HCT116 (cell line): ENCODE data around the gene ITPR1. TPM values are rescaled to one million over a fixed set of nuclear protein-coding genes. Genes with fewer than 3 reads are reported as not detected.

Experiments
- ATAC-seq: fragments of 200-7000 bp; cut with Tn5 transposase; 2 replicates; pipeline ENCODE4 v1.9.1; 2020; ENCODE audit warnings: mild to moderate bottlenecking, moderate library complexity
- BruUV-seq: library from RNA; stranded (reverse); fragments of 400-500 nt; replicated peaks from 2 replicates; lab custom pipeline; 2021; lab: Mats Ljungman, UMichigan
- CTCF ChIA-PET: fragments of 300-600 bp; sonication (Branson Sonifier 250); formaldehyde crosslinking; loops from one replicate; lab custom pipeline; 2021; ENCODE audit warnings: antibody characterized with exemption; lab: Charles Lee
- POLR2A ChIA-PET: fragments of 300-600, 350-600 bp; sonication (Branson Sonifier 250); formaldehyde crosslinking; loops from one replicate; lab custom pipeline; 2021; ENCODE audit warnings: antibody characterized with exemption; lab: Charles Lee
- RAD21 ChIA-PET, 2 experiments: fragments of 300-600 bp; sonication (Branson Sonifier 250); formaldehyde crosslinking; loops; one replicate each; lab custom pipeline; 2023; ENCODE audit warnings: low total read pairs in 2 of 2; ENCODE audit not compliant: uncharacterized antibody in 2 of 2, unreplicated experiment in 2 of 2, low non-redundant PET in 1 of 2; lab: Charles Lee
- DNase-seq: peaks from one replicate; pipeline ENCODE4 v3.0.0-alpha.2; 2010; ENCODE audit warnings: low read depth, low spot score
- H2AFZ ChIP-seq: fragments of 200-600 bp; shearing (Covaris generic), sonication (generic); 2 replicates; pipeline ENCODE4 v1.6.1; 2017; ENCODE audit warnings: low read depth, mixed run types, mixed read lengths, antibody characterized with exemption, low read length; ENCODE audit not compliant: poor library complexity, severe bottlenecking
- H3K27ac ChIP-seq: 2 replicates; pipeline ENCODE4 v1.5.1; 2012; ENCODE audit warnings: low read depth, low read length
- H3K27me3 ChIP-seq: fragments of 200-600 bp; sonication (generic); 2 replicates; pipeline ENCODE4 v1.6.1; 2016; ENCODE audit warnings: mixed run types, low read length, mixed read lengths; ENCODE audit not compliant: insufficient read depth
- H3K36me3 ChIP-seq, 2 experiments: fragments of 200-500 bp in 1 of 2; fragments of 200-600 bp in 1 of 2; sonication (Bioruptor generic) in 1 of 2; sonication (generic) in 1 of 2; 2 replicates each; pipeline versions ENCODE4 v1.5.1 to v1.6.1; 2014 to 2016; ENCODE audit warnings: low read length in 2 of 2, inconsistent platforms in 1 of 2, mixed read lengths in 1 of 2, mixed run types in 1 of 2; ENCODE audit not compliant: insufficient read depth in 2 of 2, control insufficient read depth in 1 of 2
- H3K4me1 ChIP-seq, 2 experiments: fragments of 200-600 bp in 1 of 2; sonication (generic) in 1 of 2; 2 replicates each; pipeline versions ENCODE4 v1.5.1 to v1.6.1; 2012 to 2017; ENCODE audit warnings: low read length in 2 of 2, inconsistent platforms in 1 of 2, mild to moderate bottlenecking in 1 of 2, mixed read lengths in 1 of 2, mixed run types in 1 of 2, moderate library complexity in 1 of 2; ENCODE audit not compliant: insufficient read depth in 2 of 2, control insufficient read depth in 1 of 2
- H3K4me2 ChIP-seq: fragments of 200-600 bp; sonication (generic); 2 replicates; pipeline ENCODE4 v1.6.1; 2017; ENCODE audit warnings: mixed run types, low read length, mixed read lengths
- H3K4me3 ChIP-seq, 2 experiments: fragments of 200-600 bp in 1 of 2; sonication (generic) in 1 of 2; replicated peaks in 1 of 2; 2 replicates each; pipeline ENCODE4 v1.5.1; 2011 to 2016; ENCODE audit warnings: low read length in 2 of 2, control low read depth in 1 of 2, low read depth in 1 of 2, mild to moderate bottlenecking in 1 of 2, mixed read lengths in 1 of 2, mixed run types in 1 of 2
- H3K79me2 ChIP-seq: fragments of 200-600 bp; sonication (generic); 2 replicates; pipeline ENCODE4 v1.6.1; 2017; ENCODE audit warnings: mild to moderate bottlenecking, mixed run types, low read length, moderate library complexity, mixed read lengths; ENCODE audit not compliant: insufficient read depth
- H3K9ac ChIP-seq: fragments of 200-600 bp; sonication (generic); 2 replicates; pipeline ENCODE4 v1.6.1; 2016; ENCODE audit warnings: low read length, mixed read lengths
- H3K9me2 ChIP-seq: fragments of 200-600 bp; sonication (generic), shearing (Covaris generic); 2 replicates; pipeline ENCODE4 v1.6.1; 2017; ENCODE audit warnings: mixed run types, mild to moderate bottlenecking, moderate library complexity; ENCODE audit not compliant: insufficient read depth
- H3K9me3 ChIP-seq, 2 experiments: fragments of 200-500 bp in 1 of 2; fragments of 200-600 bp in 1 of 2; sonication (Bioruptor generic) in 1 of 2; sonication (generic) in 1 of 2; 2 replicates each; pipeline ENCODE4 v1.6.1; 2014 to 2017; ENCODE audit warnings: low read length in 2 of 2, mixed read lengths in 2 of 2, inconsistent platforms in 1 of 2, low read depth in 1 of 2, mild to moderate bottlenecking in 1 of 2, mixed run types in 1 of 2, moderate library complexity in 1 of 2; ENCODE audit not compliant: control insufficient read depth in 1 of 2, insufficient read depth in 1 of 2
- H4K20me1 ChIP-seq: fragments of 200-600 bp; sonication (generic), shearing (Covaris generic); 2 replicates; pipeline ENCODE4 v1.6.1; 2017; ENCODE audit warnings: mixed run types, mild to moderate bottlenecking, moderate library complexity; ENCODE audit not compliant: insufficient read depth
- CEBPB ChIP-seq: IDR thresholded peaks from 2 replicates; pipeline ENCODE4 v1.6.1; 2012; ENCODE audit warnings: low read depth
- CTCF ChIP-seq, 3 experiments: fragments of 200-600 bp in 1 of 3; sonication (generic) in 1 of 3; IDR thresholded peaks in 2 of 3; conservative IDR thresholded peaks in 1 of 3; 2 replicates each; pipeline ENCODE4 v1.5.1; 2012 to 2017; ENCODE audit warnings: low read depth in 2 of 3, low read length in 2 of 3, antibody characterized with exemption in 1 of 3, borderline replicate concordance in 1 of 3, control low read depth in 1 of 3, mild to moderate bottlenecking in 1 of 3, mixed read lengths in 1 of 3, mixed run types in 1 of 3, moderate library complexity in 1 of 3; ENCODE audit not compliant: insufficient read depth in 1 of 3
- EGR1 ChIP-seq: IDR thresholded peaks from 2 replicates; pipeline ENCODE4 v1.6.1; 2012; ENCODE audit warnings: low read depth
- ELF1 ChIP-seq: IDR thresholded peaks from 2 replicates; pipeline ENCODE4 v1.6.1; 2012; ENCODE audit warnings: low read depth, borderline replicate concordance
- EZH2phosphoT487 ChIP-seq: fragments of 200-600 bp; IDR thresholded peaks from 2 replicates; pipeline ENCODE4 v1.6.1; 2018; ENCODE audit warnings: antibody characterized with exemption, borderline replicate concordance
- FOSL1 ChIP-seq: IDR thresholded peaks from 2 replicates; pipeline ENCODE4 v1.6.1; 2012; ENCODE audit warnings: low read depth
- JUND ChIP-seq: IDR thresholded peaks from 2 replicates; pipeline ENCODE4 v1.6.1; 2012
- POLR2A ChIP-seq: IDR thresholded peaks from 2 replicates; pipeline ENCODE4 v1.7.0; 2011; ENCODE audit warnings: borderline replicate concordance; ENCODE audit not compliant: insufficient read depth, insufficient read length; ENCODE audit errors: extremely low read depth
- POLR2AphosphoS5 ChIP-seq: IDR thresholded peaks from 2 replicates; pipeline ENCODE4 v1.6.1; 2011; ENCODE audit warnings: mild to moderate bottlenecking, low read depth, low read length, moderate library complexity
- RAD21 ChIP-seq: IDR thresholded peaks from 2 replicates; pipeline ENCODE4 v1.6.1; 2012; ENCODE audit warnings: low read depth, mild to moderate bottlenecking
- SIN3A ChIP-seq: IDR thresholded peaks from 2 replicates; pipeline ENCODE4 v1.6.1; 2012; ENCODE audit warnings: low read depth
- SP1 ChIP-seq: IDR thresholded peaks from 2 replicates; pipeline ENCODE4 v1.6.1; 2012; ENCODE audit warnings: low read depth
- SRF ChIP-seq: IDR thresholded peaks from 2 replicates; pipeline ENCODE4 v1.6.1; 2012; ENCODE audit warnings: low read depth
- TCF7L2 ChIP-seq: IDR thresholded peaks from 2 replicates; pipeline ENCODE4 v1.7.0; 2011; ENCODE audit warnings: borderline replicate concordance, inconsistent platforms; ENCODE audit not compliant: insufficient read depth, insufficient read length; ENCODE audit errors: extremely low read depth
- YY1 ChIP-seq: IDR thresholded peaks from 2 replicates; pipeline ENCODE4 v1.6.1; 2011; ENCODE audit warnings: low read length, low read depth, moderate library complexity, mild to moderate bottlenecking; ENCODE audit not compliant: insufficient replicate concordance; ENCODE audit errors: extremely low read depth
- ZNF274 ChIP-seq: fragments of 200-500 bp; sonication (Bioruptor generic); IDR thresholded peaks from 2 replicates; pipeline ENCODE4 v1.6.1; 2014; ENCODE audit warnings: mild to moderate bottlenecking, low read depth, low read length, inconsistent platforms
- intact Hi-C: fragments of 100-400 bp; cut with micrococcal nuclease; formaldehyde crosslinking; loops from 2 replicates; pipeline ENCODE4 v1.10.0; 2022
- total RNA-seq: library from RNA; stranded (reverse); gene quantifications from one replicate; pipeline ENCODE4 v1.2.1, GENCODE V29; 2021; ENCODE audit not compliant: unreplicated experiment
- TF ChIP-seq, protein P1 (sequence below): IDR thresholded peaks from 2 replicates; pipeline ENCODE4 v1.6.1; 2012
- TF ChIP-seq, protein P2 (sequence below): IDR thresholded peaks from 2 replicates; pipeline ENCODE4 v1.6.1; 2012
- TF ChIP-seq, protein P3 (sequence below): IDR thresholded peaks from 2 replicates; pipeline ENCODE4 v1.6.1; 2011; ENCODE audit warnings: mild to moderate bottlenecking, low read length, moderate library complexity; ENCODE audit not compliant: insufficient replicate concordance; ENCODE audit errors: extremely low read depth

Gene ITPR1
- total RNA-seq, 1 experiment from 2014 or later = 9.2 TPM

DNA sequence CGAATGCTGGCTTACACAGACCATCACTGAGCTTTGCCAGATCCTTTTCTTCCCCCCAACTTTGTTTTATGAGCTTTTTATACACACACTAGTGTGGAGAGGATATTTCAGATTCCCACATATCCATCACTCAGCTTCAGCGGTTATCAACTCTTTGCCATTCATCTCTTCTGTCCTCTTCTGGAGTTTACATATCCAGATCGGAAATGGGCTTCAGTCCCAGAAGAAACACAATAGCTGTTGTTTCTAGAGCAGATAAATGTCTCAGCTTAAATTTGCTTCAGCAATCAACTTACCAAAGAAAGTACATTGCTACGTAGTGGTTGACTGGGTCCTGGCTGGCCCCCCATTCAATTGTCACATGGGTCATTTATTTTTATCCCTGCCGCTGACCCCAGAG, 300.2 kb downstream of the ITPR1 start:
- intact Hi-C loops = no loop called here
- Histone ChIP-seq H3K4me1 (no peaks in the 10 kb centered on the region), H3K27ac (no peak overlapping the region), H3K36me3 (no peaks in the 10 kb centered on the region), H3K79me2 (no peaks in the 10 kb centered on the region), H3K9ac (no peak overlapping the region), H3K27me3 (peaks cover 3% of the 10 kb centered on the region; the same call in 1 of the 2 replicates), H3K4me3 (no peak overlapping the region), H3K9me2 (no peaks in the 10 kb centered on the region), H3K9me3 (no peaks in the 10 kb centered on the region), H3K4me2 (no peak overlapping the region), H2AFZ (no peak overlapping the region), H4K20me1 (no peaks in the 10 kb centered on the region)
- RAD21 ChIA-PET = no interaction called here
- TF ChIP-seq FOSL1 = no peak
- TF ChIP-seq YY1 = no peak
- no peak for TF ChIP-seq EGR1
- no peak for TF ChIP-seq EZH2phosphoT487
- no peak for TF ChIP-seq CEBPB
- TF ChIP-seq SP1 = no peak
- no peak for TF ChIP-seq RAD21
- no peak for TF ChIP-seq ZNF274
- TF ChIP-seq, protein P1, sequence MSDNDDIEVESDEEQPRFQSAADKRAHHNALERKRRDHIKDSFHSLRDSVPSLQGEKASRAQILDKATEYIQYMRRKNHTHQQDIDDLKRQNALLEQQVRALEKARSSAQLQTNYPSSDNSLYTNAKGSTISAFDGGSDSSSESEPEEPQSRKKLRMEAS = no peak
- no peak for TF ChIP-seq CTCF (IDR thresholded peaks at IDR 0.05 in 2 of 3, conservative IDR thresholded peaks at IDR 0.05 in 1 of 3; ENCODE audit: borderline replicate concordance in 1 of 3, insufficient read depth in 1 of 3, low read depth in 2 of 3, low read length in 2 of 3)
- TF ChIP-seq, protein P2, sequence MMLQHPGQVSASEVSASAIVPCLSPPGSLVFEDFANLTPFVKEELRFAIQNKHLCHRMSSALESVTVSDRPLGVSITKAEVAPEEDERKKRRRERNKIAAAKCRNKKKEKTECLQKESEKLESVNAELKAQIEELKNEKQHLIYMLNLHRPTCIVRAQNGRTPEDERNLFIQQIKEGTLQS = no peak
- no peak for TF ChIP-seq SIN3A
- no peak for TF ChIP-seq POLR2A
- no peak for TF ChIP-seq POLR2AphosphoS5
- TF ChIP-seq TCF7L2 = no peak
- TF ChIP-seq SRF = no peak
- TF ChIP-seq, protein P3, sequence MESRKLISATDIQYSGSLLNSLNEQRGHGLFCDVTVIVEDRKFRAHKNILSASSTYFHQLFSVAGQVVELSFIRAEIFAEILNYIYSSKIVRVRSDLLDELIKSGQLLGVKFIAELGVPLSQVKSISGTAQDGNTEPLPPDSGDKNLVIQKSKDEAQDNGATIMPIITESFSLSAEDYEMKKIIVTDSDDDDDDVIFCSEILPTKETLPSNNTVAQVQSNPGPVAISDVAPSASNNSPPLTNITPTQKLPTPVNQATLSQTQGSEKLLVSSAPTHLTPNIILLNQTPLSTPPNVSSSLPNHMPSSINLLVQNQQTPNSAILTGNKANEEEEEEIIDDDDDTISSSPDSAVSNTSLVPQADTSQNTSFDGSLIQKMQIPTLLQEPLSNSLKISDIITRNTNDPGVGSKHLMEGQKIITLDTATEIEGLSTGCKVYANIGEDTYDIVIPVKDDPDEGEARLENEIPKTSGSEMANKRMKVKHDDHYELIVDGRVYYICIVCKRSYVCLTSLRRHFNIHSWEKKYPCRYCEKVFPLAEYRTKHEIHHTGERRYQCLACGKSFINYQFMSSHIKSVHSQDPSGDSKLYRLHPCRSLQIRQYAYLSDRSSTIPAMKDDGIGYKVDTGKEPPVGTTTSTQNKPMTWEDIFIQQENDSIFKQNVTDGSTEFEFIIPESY = no peak
- no peak for TF ChIP-seq ELF1
- TF ChIP-seq JUND = no peak
- no TSS peak for BruUV-seq
- POLR2A ChIA-PET = no interaction called here
- ATAC-seq (no peak), DNase-seq (no peak)
- CTCF ChIA-PET = no interaction called here
